GM12878 (cell line): ENCODE measurements around the gene EPHB1. TPM values are rescaled to one million over a fixed set of nuclear protein-coding genes. Genes with fewer than 3 reads are reported as not detected.

Experiments
- ATAC-seq: fragments of 200-7000 bp; cut with Tn5 transposase; 3 replicates; pipeline ENCODE4 v1.9.1; 2020; ENCODE audit warnings: mild to moderate bottlenecking, moderate library complexity
- BruUV-seq: library from RNA; stranded (reverse); fragments of 400-500 nt; replicated peaks from 2 replicates; lab custom pipeline; 2021; lab: Mats Ljungman, UMichigan
- CTCF ChIA-PET: fragments of 300-600 bp; sonication (Branson Sonifier 250); formaldehyde crosslinking; extraction: SDS; loops from one replicate; lab custom pipeline; 2021; ENCODE audit warnings: inconsistent platforms; lab: Yijun Ruan, JAX
- POLR2A ChIA-PET: fragments of 350-600 bp; formaldehyde crosslinking; extraction: SDS; loops from one replicate; lab custom pipeline; 2021; ENCODE audit warnings: inconsistent platforms; lab: Charles Lee
- RAD21 ChIA-PET: fragments of 300-600 bp; sonication (Branson Sonifier 250); formaldehyde crosslinking; loops from one replicate; lab custom pipeline; 2023; ENCODE audit warnings: antibody characterized with exemption; ENCODE audit not compliant: unreplicated experiment; lab: Charles Lee
- SMC1A ChIA-PET: fragments of 300-600 bp; sonication (Branson Sonifier 250); formaldehyde crosslinking; loops from one replicate; lab custom pipeline; 2023; ENCODE audit not compliant: unreplicated experiment, uncharacterized antibody; lab: Charles Lee
- DNase-seq: peaks from one replicate; pipeline ENCODE4 v3.0.0-alpha.2; 2011; ENCODE audit warnings: low read depth, low spot score
- FAIRE-seq: peaks from 3 replicates; lab custom pipeline; 2011; peaks lifted over from hg19 to GRCh38; lab: Jason Lieb, UNC
- H2AFZ ChIP-seq: 2 replicates; pipeline ENCODE4 v1.6.0; 2011; ENCODE audit warnings: low read depth, low read length, control low read depth; ENCODE audit not compliant: control insufficient read depth
- H3K27ac ChIP-seq: 2 replicates; pipeline ENCODE4 v1.5.1; 2011; ENCODE audit warnings: control low read depth; ENCODE audit not compliant: control insufficient read depth, insufficient read depth
- H3K27me3 ChIP-seq, 2 experiments: replicated peaks in 1 of 2; 2 replicates each; pipeline versions ENCODE4 v1.6.0 to v1.6.1; 2011; ENCODE audit warnings: low read length in 1 of 2; ENCODE audit not compliant: control insufficient read depth in 2 of 2, insufficient read depth in 2 of 2
- H3K36me3 ChIP-seq, 2 experiments: 2 replicates each; pipeline ENCODE4 v1.5.1; 2011; ENCODE audit warnings: low read length in 1 of 2; ENCODE audit not compliant: control insufficient read depth in 2 of 2, insufficient read depth in 2 of 2
- H3K4me1 ChIP-seq: 2 replicates; pipeline ENCODE4 v1.6.1; 2011; ENCODE audit warnings: mild to moderate bottlenecking, low read length, moderate library complexity, mixed read lengths; ENCODE audit not compliant: control insufficient read depth, insufficient read depth
- H3K4me2 ChIP-seq: 2 replicates; pipeline ENCODE4 v1.6.0; 2011; ENCODE audit warnings: control low read depth; ENCODE audit not compliant: control insufficient read depth, insufficient read depth
- H3K4me3 ChIP-seq: fragments of 200-600 bp; sonication (generic); 2 replicates; pipeline ENCODE4 v1.5.1; 2016
- H3K79me2 ChIP-seq: 2 replicates; pipeline ENCODE4 v1.6.0; 2011; ENCODE audit warnings: low read length; ENCODE audit not compliant: control insufficient read depth, insufficient read depth
- H3K9ac ChIP-seq: 2 replicates; pipeline ENCODE4 v1.8.0; 2011; ENCODE audit warnings: low read length, control low read depth, mixed read lengths; ENCODE audit not compliant: control insufficient read depth, insufficient read depth
- H3K9me3 ChIP-seq: replicated peaks from 3 replicates; pipeline ENCODE4 v1.5.1; 2011; ENCODE audit warnings: mild to moderate bottlenecking, low read length; ENCODE audit not compliant: control insufficient read depth, insufficient read depth
- H4K20me1 ChIP-seq: 2 replicates; pipeline ENCODE4 v1.6.0; 2011; ENCODE audit not compliant: control insufficient read depth, insufficient read depth
- HDAC6 ChIP-seq: fragments of 200-600 bp; sonication (generic); IDR thresholded peaks from one replicate; pipeline ENCODE4 v1.8.0; 2017; ENCODE audit warnings: antibody characterized with exemption; ENCODE audit not compliant: unreplicated experiment
- KLF5 ChIP-seq: fragments of 450-650 bp; IDR thresholded peaks from 2 replicates; pipeline ENCODE4 v1.6.1; 2014; ENCODE audit warnings: mild to moderate bottlenecking; ENCODE audit not compliant: partially characterized antibody
- SP1 ChIP-seq: IDR thresholded peaks from one replicate; pipeline ENCODE4 v1.6.1; 2011; ENCODE audit warnings: low read depth, low read length
- SPI1 ChIP-seq: IDR thresholded peaks from 2 replicates; pipeline ENCODE4 v1.6.1; 2011; ENCODE audit warnings: low read depth, mild to moderate bottlenecking, low read length, moderate library complexity, borderline replicate concordance; ENCODE audit not compliant: insufficient read depth
- SREBF2 ChIP-seq: IDR thresholded peaks from 2 replicates; pipeline ENCODE4 v1.6.1; 2012; ENCODE audit warnings: mild to moderate bottlenecking, low read length
- SUZ12 ChIP-seq: fragments of 200-600 bp; sonication (generic); IDR thresholded peaks from one replicate; pipeline ENCODE4 v1.6.1; 2018; ENCODE audit warnings: antibody characterized with exemption, mild to moderate bottlenecking; ENCODE audit not compliant: unreplicated experiment
- ZBTB33 ChIP-seq: fragments of 450-650 bp; IDR thresholded peaks from 2 replicates; pipeline ENCODE4 v1.6.1; 2017; ENCODE audit warnings: mild to moderate bottlenecking
- WGBS: methylation state at CpG from one replicate; pipeline ENCODE4 v1.1.6; 2016; ENCODE audit warnings: low lambda C conversion rate; ENCODE audit not compliant: insufficient replicate concordance, insufficient coverage; ENCODE audit errors: missing lambda C conversion rate; 5-methylcytosine and 5-hydroxymethylcytosine counted together
- in situ Hi-C: fragments of 300-500 bp; cut with MboI; formaldehyde crosslinking; loops from 9 replicates; pipeline ENCODE4 v1.14.3; 2018; ENCODE audit warnings: mixed read lengths
- intact Hi-C: fragments of 100-400 bp; cut with micrococcal nuclease; formaldehyde crosslinking; loops from one replicate; pipeline ENCODE4 v1.14.2; 2022; ENCODE audit not compliant: unreplicated experiment
- polyA plus RNA-seq, 11 experiments: library from polyadenylated mRNA; depleted of rRNA in 4 of 11; unstranded in 6 of 11; stranded (reverse) in 5 of 11; fragments of >200 nt; fragmentation: Nextera tagmentation in 4 of 11; fragmentation: Illumina TruSeq in 1 of 11; extraction: Ambion mirVana in 4 of 11; extraction: Trizol in 1 of 11; gene quantifications; 1 replicate in 1 of 11; 2 replicates in 10 of 11; pipeline versions ENCODE4 v1.2.1 to v1.2.3, GENCODE V29; 2011 to 2016; ENCODE audit warnings: inconsistent platforms in 2 of 11, missing spikeins in 2 of 11, low read depth in 1 of 11
- total RNA-seq, 4 experiments: library from RNA; depleted of rRNA in 3 of 4; stranded (reverse); fragments of >200 nt in 3 of 4; fragmentation: Illumina TruSeq in 1 of 4; extraction: Trizol in 1 of 4; gene quantifications; 2 replicates each; pipeline versions ENCODE4 v1.2.1 to v1.2.3, GENCODE V29; 2013 to 2021
- TF ChIP-seq, protein P1 (sequence below): fragments of 150-350 bp; IDR thresholded peaks from 2 replicates; pipeline ENCODE4 v1.6.1; 2014; ENCODE audit warnings: mild to moderate bottlenecking, low read depth, low read length
- TF ChIP-seq, protein P2 (sequence below): IDR thresholded peaks from 2 replicates; pipeline ENCODE4 v1.6.1; 2012; ENCODE audit warnings: low read depth, low read length, improper control_type of control experiment

The EPHB1 gene
- total and polyA plus RNA-seq, 10 of the 15 experiments (the other 5 are each of a cell fraction or from before 2014, with no cell fraction given) = 0.33 to 23.8 (median 1.2) TPM

GRCh38 chr3:134813618-134814017 lies 18.6 kb downstream of the EPHB1 start:
- Histone ChIP-seq H3K27ac (no peak overlapping the region), H3K27me3 (no peaks in the 10 kb centered on the region), H3K4me3 (no peak overlapping the region), H3K4me2 (no peak overlapping the region), H3K36me3 (peaks cover 0 to 3% of the 10 kb centered on the region in 2 experiments; a peak in 1 of 4 replicates), H2AFZ (no peak overlapping the region), H3K9ac (no peak overlapping the region), H3K79me2 (peaks cover 40% of the 10 kb centered on the region)
- intact Hi-C loops (no loop called here), in situ Hi-C loops (no loop called here)
- ChIA-PET RAD21 (interaction anchor here (0.7 to 1.3 kb wide), 4 partner anchors 12 to 426 kb away, joined by 3 to 4 read pairs (median 3); no protein-coding TSS in a partner anchor), POLR2A (interaction anchor here (0.7 kb wide), 1 partner anchor 23 kb away, joined by 3 read pairs; no protein-coding TSS in a partner anchor)
- BruUV-seq = no TSS peak
- ATAC-seq = no peak
- TF ChIP-seq SPI1 (no peak), SREBF2 (no peak), HDAC6 (no peak), SUZ12 (no peak), KLF5 (no peak), SP1 (no peak), ZBTB33 (no peak)
- TF ChIP-seq, protein P1, sequence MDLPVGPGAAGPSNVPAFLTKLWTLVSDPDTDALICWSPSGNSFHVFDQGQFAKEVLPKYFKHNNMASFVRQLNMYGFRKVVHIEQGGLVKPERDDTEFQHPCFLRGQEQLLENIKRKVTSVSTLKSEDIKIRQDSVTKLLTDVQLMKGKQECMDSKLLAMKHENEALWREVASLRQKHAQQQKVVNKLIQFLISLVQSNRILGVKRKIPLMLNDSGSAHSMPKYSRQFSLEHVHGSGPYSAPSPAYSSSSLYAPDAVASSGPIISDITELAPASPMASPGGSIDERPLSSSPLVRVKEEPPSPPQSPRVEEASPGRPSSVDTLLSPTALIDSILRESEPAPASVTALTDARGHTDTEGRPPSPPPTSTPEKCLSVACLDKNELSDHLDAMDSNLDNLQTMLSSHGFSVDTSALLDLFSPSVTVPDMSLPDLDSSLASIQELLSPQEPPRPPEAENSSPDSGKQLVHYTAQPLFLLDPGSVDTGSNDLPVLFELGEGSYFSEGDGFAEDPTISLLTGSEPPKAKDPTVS = no peak
- TF ChIP-seq, protein P2, sequence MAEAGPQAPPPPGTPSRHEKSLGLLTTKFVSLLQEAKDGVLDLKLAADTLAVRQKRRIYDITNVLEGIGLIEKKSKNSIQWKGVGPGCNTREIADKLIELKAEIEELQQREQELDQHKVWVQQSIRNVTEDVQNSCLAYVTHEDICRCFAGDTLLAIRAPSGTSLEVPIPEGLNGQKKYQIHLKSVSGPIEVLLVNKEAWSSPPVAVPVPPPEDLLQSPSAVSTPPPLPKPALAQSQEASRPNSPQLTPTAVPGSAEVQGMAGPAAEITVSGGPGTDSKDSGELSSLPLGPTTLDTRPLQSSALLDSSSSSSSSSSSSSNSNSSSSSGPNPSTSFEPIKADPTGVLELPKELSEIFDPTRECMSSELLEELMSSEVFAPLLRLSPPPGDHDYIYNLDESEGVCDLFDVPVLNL = no peak
- TF ChIP-seq, all 136 proteins: peak for 0
- WGBS = 0% methylated on average over 1 of the region's 1 CpG
- no peak for FAIRE-seq
- no peaks in the 10 kb centered on the region; the same call in 2 of the 3 replicates for H3K9me3 ChIP-seq
- CTCF ChIA-PET = interaction anchor here (0.9 kb wide), 1 partner anchor 91 kb away, joined by 3 read pairs; no protein-coding TSS in a partner anchor
- SMC1A ChIA-PET = interaction anchor here (1.0 to 1.5 kb wide), 3 partner anchors 10 to 25 kb away, joined by 3 to 4 read pairs (median 3); no protein-coding TSS in a partner anchor
- peaks cover 22% of the 10 kb centered on the region for H3K4me1 ChIP-seq
- no peak for DNase-seq
- no peaks in the 10 kb centered on the region; the same call in 1 of the 2 replicates for H4K20me1 ChIP-seq
